HG03342 (cell line): ENCODE measurements around the gene IL20.

Source experiments
- ATAC-seq: cut with Tn5 transposase; IDR thresholded peaks from one replicate; pipeline ENCODE4 v1.9.1; 2021; ENCODE audit warnings: mild to moderate bottlenecking, moderate library complexity; ENCODE audit not compliant: unreplicated experiment

IL20 gene

GRCh38 chr1:206864939-206865671, at the start of gene IL20:
IL20 (plus strand) TSS chr1:206865623; CDS start chr1:206865853, 230 bp downstream.
- no peak for ATAC-seq

DNA sequence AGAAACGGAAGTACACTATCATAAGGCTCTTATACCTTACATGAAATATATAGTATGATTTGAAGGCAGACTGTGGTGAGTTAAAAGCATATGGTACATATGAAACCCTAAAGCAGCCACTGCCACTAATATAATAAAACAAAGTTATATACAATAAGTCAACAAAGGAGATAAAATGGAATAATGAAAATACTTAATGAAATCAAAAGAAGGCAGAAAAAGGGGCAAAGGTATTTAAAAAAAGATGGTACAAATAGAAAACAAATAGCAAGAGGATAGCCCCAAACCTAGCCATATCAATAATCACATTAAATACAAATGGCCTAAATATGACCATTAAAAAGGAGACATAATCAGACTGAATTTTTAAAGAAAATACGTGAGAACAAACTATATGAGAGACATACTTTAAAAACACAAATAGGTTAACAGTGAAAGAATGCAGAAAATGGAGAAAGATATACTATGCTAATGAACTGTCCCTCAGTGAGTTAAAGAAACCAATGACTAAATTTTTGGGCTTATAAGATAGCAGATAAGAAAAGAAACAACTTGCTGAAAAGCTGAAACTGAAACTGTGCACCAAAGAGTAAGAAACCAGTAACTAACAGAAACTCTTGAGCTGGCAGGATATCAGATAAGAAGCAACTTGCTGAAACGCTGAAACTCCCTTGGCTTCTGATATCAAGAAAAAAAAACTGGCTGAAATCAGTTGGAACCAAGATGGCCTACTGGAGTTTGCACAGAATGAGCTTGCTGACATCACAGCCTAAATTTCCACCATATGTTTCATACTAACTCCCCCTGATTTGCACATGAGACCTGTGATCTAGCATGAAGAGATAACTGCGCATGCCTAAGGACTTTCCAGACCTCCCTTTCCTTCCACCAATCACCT, 48.8 kb upstream of the IL20 start:
- no peak for ATAC-seq

GRCh38 chr1:206821493-206821892, 43.9 kb upstream of the IL20 start:
- no peak for ATAC-seq

GRCh38 chr1:206823727-206824126, 41.7 kb upstream of the IL20 start:
- no peak for ATAC-seq

DNA sequence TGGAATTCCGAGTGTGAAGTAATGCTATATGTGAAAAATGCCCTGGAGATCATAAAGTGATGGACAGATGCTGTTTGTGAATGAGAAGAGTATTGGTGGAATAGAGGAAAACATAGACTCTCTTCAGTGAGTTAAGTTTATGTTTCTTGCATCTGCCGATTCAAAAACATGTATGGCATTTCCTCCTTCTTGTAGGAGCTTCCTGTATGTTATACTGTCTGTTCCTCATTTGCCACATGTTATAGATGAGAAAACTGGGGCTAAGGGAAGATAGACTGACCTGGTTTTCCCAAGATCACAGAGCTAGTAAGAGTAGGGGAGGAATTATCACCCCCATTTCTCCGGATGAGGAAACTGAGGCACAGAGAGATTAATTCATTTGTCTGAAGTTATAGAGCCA, 41.1 kb upstream of the IL20 start:
- ATAC-seq, result no peak

DNA sequence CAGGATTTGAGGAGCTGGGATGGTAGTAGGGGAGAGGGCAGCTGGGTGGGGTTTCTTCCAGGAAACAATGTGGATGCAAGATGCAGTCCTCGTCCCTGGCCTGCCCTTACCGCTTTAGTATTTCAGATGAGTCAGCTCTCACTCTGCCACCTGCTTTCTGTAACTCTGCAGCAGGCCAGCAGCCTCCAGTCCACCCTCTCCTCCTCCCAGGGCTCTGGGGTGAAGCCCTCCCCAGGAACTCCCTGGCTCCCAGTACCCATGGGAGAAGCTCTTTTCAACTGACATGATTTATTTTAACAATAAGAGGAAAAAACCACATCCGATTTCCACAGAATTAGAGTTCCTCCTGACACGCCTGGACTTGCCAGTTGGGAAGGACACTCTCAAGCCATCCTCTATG, 39.0 kb upstream of the IL20 start:
- no peak for ATAC-seq

- ATAC-seq, result no peak
Measured at GRCh38 chr1:206828061-206828460, 37.4 kb upstream of the IL20 start.

- ATAC-seq, result no peak
Measured at GRCh38 chr1:206828765-206829164, 36.7 kb upstream of the IL20 start.

DNA sequence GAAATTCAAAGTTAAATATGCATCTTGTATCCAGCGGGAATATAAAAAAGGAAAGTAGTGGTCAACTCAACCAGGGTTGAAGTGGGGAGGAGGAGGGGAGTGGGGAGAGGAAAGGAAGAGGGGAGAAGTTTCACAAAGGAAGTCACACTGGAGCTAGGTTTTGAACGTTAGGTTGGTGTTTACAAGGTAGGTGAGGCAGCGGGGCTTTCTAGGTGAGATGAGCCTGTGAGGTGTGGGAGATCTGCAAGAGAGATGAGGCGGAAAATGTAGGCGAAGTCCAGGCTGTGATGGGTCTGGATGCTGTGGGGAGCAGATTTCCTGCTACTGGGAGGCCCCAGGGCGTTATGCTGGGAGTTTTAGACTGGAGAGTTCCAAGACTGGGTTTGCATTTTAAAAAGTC, 36.1 kb upstream of the IL20 start:
- ATAC-seq, result no peak

- ATAC-seq, result no peak
Measured at GRCh38 chr1:206829875-206830274, 35.5 kb upstream of the IL20 start.

- ATAC-seq, result no peak
Measured at GRCh38 chr1:206831650-206832049, 33.8 kb upstream of the IL20 start.

- no peak for ATAC-seq
Measured at GRCh38 chr1:206832352-206832880, 33.0 kb upstream of the IL20 start.

DNA sequence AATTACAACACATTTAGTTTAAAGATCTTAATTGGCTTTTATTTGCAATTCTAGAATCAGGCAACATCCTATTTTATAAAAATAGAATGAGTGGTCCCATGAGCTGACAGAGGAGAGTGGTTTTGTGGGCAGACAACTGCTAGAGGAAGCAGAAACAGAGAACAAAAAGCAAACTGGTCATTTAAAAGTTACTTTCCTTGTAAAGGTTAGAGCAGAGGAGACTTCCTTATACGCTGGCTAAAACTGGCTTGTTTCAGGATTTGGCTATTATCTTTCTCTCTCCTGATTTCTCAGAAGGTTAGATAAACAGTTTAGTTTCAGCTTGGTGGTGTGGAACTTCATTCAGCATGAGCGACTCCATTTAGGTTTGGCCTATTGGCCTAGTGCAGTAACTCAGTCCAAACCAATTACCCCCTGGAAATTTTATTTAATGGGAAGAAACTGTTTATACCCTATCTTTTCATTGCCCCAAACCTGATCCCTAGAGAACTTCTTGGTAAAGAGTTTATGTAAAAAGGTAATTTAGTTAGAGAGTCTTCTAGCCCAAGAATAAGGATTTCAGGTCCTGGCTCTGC, 32.2 kb upstream of the IL20 start:
- ATAC-seq, result no peak

- ATAC-seq, result no peak
Measured at GRCh38 chr1:206833801-206834200, 31.6 kb upstream of the IL20 start.

DNA sequence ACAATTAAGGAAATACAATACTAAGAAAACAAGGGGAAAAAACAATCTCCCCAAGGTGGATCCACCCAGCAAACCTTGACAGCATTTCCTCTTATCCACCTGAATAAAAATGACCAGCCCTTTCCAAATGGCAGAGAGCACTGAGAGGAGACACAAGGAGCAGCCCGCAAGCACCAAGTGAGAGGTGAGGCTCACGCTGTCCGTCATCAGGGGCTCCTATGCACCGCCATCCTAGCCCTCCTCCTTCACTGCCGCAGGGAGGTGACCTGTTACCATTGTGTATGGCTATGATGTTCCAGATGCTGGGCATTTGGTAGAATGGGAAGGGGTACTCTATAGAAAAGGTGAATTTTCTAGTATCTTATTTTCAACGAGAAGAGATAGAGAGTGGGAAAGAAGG, 31.2 kb upstream of the IL20 start:
- ATAC-seq, result no peak

- ATAC-seq, result no peak
Measured at GRCh38 chr1:206834711-206835110, 30.7 kb upstream of the IL20 start.

GRCh38 chr1:206835186-206835585, 30.2 kb upstream of the IL20 start:
- ATAC-seq, result no peak

DNA sequence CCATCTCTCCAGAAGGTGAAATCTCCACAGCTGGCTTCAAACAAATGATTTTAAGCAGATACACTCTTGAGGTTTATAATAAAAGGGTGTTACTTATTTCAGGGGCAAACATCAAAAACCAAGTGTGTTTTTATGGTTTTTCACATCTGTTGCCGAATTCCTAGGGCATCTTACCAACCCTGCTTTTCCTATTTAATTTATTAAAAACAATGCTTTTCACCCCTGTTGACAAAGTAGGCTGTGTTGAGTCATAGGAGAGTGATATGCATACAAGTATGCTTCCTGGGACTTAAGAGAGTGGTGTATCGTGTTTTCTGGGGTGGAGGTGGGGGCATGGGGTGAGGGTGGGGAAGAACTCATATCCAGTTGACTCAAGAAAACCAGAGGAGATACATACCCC, 29.3 kb upstream of the IL20 start:
- no peak for ATAC-seq

DNA sequence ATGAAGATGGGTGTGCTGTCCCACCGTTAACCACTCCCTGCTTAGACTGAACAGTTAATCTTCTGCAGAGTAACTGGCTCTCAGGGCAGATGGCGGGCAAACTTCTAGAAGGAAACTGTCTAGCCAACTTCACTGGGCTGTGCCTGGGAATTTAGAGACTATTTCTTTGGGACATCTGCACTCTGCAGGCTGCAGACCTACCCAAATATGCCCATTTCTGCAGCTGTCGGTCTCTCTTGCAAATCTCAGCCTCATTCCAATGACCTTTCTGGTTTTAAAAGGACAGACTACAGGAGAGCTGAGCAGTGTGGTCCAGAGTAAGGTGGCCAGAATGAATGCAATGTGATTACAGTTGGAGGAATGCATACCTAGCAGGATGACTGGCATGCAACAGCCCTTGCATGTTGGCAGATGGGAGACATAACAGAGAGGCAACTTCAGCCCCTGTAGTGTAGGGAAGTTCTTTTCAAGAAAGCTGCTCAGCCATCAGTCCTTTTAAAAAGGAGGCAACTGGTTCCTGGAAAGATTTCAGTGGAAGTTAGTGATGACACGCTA, 26.3 kb upstream of the IL20 start:
- no peak for ATAC-seq

DNA sequence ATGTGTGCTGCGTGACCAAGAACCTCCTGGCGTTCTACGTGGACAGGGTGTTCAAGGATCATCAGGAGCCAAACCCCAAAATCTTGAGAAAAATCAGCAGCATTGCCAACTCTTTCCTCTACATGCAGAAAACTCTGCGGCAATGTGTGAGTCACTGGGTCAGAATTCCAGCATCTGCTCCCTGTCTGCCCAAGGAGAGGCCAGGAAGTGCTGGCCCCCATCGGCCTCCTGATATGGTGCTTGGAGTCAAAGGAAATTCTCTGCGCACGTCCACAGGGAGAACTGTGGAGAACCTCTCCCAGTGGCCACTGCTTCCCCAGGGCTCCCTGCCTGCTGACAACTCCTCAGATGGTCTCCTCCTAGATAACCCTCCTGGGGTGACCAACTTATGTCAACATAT, 25.6 kb upstream of the IL20 start:
- ATAC-seq, result no peak

- ATAC-seq, result no peak
Measured at GRCh38 chr1:206841609-206842323, 23.7 kb upstream of the IL20 start.
